Inflammatory macrophage treated with lipopolysaccharide for 4 hours (primary cell): ENCODE data around the gene TENT4B.
A peak's percentile ranks its signal among the peaks of the same experiment; 100 is the strongest.

ENCODE experiments used
- DNase-seq: peaks from one replicate; pipeline ENCODE4 v3.0.0-alpha.2; 2020

The TENT4B gene

DNA sequence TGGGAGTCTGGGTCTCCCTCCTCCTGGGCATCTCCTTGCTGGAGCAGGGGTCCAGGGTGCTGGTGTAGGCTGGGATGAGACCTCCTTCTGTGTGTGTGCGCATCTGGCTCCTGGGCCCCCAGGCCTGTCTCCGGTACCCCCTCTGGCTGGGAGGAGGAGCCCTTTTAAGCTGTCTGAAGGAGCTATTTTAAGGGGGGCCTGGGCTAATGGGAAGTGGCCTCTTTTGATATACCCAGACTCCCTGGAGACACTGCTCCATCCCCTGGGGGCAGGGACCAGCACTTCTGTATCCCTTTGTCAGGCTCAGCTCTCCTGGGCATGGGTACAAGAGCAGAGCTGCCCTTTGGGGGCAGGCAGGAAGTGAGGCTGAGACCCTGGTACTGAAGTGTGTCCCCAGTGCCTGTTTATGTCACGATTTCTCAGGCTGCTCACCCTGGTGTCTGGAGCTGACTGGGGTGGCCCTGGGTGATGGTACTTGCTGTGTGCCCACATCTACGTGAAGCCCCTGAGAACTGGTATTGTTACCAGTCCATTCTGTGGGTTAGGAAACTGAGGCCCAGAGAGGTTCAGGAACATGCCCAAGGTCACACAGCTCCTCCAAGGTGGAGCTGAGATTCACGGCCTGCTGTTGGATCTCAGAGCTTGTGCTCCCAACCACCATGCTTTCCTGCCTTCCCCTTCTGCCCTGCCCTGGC is 119.7 kb downstream of the TENT4B start:
- DNase-seq = no peak

DNA sequence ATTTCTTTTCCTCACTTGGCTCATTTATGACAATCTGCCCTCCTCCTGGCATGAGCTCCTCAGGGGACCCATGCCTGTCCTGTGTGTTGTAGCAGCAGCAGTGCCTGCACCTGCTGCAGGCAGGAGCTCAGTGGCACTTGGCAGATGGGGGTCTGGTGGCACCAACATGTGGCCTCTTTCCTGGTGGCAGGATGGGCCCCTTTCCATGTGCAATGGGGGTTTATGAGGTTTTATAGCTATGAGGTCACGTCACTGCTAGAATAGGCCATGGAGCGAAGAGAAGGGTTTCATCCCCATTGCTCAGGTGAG is 120.2 kb downstream of the TENT4B start:
- no peak for DNase-seq

DNA sequence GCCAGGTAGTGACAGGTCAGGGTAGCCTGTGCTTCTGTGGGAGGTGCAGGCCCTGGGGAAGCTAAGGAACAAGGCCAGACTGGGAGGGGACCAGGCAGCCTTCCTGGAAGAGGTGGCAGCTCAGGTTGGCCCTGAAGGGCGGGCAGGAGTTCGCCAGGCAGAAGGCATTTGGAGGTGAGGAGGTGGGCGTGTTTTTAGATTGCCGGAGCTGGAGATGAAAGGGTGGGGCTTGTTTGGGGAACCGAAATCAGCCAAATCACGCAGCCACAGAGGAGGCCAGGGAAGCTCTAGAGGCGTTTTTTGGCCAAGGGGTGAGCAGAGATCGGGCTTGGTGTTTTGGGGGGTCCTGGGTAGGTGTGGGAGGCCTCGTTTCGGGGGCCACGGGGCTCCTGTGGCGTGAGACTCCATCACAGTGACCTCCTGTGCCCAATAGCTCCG is 120.8 kb downstream of the TENT4B start:
- peak; percentile 81 for DNase-seq

DNA sequence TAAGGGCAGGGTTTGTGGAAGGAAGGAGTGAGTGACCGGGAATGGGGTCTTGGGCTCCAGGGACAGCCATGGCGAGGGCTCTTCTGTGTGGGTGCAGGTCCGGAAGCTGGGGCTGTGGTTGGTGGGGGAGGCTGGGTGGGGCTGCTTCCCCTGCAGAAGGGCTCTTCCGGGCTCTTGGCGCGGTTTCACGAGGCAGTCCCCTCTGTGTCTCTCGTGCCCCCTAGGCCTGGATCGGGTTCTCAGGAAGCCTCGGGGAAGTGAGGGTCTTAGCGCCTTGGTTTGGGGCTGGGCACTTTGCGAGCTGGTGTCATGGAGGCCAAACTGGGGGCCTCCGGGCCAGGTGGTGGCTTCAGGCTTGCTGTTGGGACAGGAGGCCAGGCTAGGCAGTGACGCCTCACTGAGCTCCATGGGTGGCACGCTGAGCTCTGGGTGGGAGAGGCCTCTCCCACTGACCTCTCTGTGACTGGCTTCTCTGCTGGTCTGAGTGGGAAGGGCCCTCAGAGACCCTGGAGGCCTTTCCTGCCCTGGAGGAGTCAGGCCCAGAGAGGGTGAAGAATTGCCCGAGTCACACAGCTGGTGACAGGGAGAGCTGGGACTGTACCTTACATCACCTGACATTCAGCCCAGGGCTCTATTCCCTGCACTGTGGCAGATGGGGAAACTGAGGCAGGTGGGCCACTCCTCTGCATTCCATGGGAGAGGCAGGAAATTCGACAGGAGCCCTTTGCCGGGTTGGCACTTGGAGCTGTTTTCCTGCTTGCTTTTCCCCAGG is 121.4 kb downstream of the TENT4B start:
- DNase-seq = peak; percentile 55

DNA sequence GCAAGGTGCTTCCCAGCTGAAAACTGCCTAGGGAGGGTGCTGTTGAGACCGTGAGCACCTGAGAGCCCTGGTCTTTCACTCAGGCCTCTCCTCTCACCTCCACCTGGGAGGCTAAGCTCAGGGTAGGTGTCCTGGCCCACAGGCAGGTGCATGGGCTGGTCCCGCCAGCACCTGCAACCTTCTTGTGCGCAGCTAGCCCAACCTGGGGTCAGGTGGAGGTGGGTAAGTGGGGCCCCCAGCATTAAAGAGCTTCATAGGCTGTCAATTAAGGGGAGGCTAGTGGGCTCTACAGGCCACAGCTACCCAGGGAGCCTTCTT is 122.0 kb downstream of the TENT4B start:
- DNase-seq = no peak

DNA sequence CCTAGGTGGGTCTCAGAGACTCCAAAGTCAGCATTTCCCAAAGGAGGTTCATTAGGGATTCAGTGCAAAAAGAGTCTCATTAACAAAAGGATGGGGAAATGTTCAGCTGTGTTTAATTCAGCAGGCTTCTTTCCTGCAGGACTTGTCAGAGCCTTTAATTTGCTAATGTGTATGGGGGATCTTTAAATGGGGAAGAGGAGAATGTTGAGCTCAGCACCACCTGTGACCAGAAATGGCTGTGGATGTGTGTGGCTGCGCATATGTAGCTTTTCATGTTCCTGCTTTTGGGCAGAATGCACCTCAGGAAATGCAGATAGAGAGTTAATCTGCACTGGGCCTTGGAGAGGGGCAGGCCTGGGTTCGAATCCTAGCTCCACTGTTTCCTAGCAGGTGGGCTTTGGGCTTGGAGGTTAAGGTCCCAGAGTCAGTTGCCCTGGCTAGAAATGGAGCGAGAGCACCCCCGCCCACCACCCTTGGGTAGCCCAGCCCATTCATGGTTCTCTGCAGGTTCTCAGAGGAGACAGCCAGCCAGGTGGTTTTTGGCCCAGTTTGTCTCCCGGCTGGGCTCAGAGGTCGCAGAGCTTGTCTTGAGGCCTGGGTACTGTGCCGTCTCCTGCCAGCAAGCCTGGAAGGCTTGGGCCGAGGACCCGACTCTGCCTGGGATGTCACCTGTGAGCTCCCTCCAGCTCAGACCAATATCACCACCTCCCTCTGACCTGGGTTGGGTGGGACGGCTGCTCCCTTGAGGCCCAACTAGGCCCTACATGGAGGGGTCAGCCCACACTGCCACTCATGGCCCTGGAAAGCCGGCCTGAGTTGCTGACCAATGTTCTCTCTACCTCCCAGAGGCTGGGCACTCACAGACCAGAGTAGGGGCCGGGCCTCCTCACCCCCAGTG is 122.6 kb downstream of the TENT4B start:
- no peak for DNase-seq

DNA sequence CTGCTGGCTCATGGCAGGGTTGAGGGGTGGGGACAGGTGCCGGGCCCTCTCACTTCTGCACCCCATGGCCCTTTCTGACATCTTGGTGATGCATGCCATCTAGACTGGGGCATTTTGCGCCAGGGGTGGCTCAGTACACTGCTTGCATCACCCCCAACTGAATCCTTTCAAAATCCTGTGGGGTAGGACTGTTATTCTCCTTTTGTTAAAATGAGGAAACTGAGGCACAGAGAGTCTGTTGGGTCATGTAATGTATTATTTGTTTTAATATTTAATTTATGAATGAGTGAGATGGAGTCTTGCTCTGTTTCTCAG is 123.2 kb downstream of the TENT4B start:
- no peak for DNase-seq

DNA sequence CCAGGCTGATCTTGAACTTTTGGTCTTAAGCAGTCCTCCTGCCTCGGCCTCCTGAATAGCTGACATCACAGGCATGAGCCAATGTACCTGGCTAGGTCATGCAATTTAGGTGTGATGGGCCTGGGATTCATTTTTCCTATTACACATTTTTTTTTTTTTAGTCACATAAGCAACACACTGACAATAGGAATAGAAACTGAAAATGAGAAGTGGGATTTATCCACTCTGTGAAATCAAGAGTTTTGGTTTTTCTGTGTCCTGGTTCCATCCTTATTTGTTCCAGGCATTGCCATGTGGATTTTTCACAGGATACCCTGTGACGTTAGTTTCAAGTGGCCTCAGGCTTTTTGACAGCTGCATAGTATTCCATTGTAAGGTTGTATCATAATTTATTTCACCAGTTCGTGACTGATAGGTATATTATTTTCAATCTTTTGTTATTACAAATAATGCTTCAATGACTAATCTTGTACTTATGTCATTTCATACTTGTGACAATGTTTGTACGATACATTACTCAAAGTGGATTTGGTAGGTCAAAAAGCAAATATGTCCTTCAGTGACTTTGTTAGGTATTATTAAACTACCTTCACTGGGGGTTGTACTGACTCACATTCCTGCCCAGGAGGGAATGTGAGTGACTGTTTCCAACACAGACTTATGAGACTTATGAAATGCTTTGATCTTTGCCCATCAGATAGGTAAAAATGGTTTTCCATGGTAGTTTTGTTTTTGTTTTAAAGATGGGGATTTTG is 123.9 kb downstream of the TENT4B start:
- DNase-seq = peak; percentile 89

DNA sequence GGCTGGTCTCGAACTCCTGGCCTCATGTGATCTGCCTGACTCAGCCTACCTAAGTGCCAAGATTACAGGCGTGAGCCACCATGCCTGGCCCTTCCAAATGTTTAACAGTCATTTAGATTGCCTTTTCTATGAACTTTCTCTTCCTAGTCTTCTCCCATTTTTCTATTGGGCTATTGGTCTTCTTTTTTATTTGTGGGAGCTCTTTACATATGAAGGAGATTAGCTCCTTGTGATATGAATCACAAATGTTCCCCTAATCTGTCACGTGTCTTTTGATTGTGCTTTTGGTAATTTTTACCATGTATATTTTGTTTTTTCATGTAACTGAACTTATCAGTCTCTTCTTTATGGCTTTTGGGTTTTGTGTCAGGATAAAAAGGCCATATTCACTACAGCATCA is 125.1 kb downstream of the TENT4B start:
- no peak for DNase-seq

DNA sequence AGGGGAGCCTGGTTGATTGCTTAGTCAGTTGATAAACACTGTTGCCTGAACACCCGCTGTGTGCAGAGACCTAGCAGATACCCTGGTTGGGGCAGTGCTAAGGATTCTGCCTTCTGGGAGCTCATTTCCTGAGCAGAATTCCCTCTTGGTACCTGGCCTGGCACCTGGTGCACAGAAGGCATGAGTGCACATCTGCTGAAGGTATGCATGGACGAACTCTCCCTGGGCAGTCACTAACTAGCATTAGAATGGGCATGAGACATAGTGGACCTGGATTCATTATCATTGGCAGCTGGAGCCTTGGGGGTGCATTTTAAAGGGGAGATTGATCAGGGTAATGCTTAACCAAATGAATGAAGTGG is 126.4 kb downstream of the TENT4B start:
- no peak for DNase-seq

DNA sequence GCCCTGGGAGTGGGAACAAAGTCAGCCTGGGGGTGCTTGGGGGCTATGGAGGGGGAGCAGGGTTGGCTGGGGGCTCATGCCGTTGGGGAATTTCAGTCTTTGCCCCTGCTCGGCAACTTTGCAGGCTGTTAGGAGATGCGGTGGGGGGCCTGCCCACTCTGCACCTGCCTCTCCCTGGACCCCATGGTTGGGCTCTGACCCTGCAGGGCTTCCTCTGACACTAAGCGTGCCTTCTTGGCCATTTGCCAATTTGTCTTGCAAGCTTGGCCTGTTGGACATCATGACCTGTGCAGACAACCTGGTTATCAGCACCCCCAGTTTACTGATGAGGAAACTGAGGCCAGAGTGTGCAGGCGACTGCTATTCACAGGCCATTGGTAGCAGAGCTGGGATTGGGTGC is 127.8 kb downstream of the TENT4B start:
- DNase-seq = no peak
